WTC11 (cell line): ENCODE measurements around the gene U2AF2. TPM values are rescaled to one million over a fixed set of nuclear protein-coding genes. Genes with fewer than 3 reads are reported as not detected.

ENCODE experiments used
- ATAC-seq: fragments of 200-7000 bp; cut with Tn5 transposase; 2 replicates; pipeline ENCODE4 v1.10.0; 2021; ENCODE audit warnings: mild to moderate bottlenecking, moderate library complexity
- CTCF ChIA-PET: fragments of 300-600 bp; sonication (Branson Sonifier 250); formaldehyde crosslinking; loops from one replicate; lab custom pipeline; 2021; ENCODE audit warnings: antibody characterized with exemption; lab: Charles Lee
- POLR2A ChIA-PET: fragments of 350-600 bp; sonication (Branson Sonifier 250); formaldehyde crosslinking; loops from one replicate; lab custom pipeline; 2021; ENCODE audit warnings: antibody characterized with exemption; lab: Charles Lee
- DNase-seq: peaks from one replicate; pipeline ENCODE4 v3.0.0; 2021; ENCODE audit warnings: low spot score
- H3K27ac Mint-ChIP-seq: 2 replicates; pipeline ENCODE4 v1.8.0; 2021; ENCODE audit warnings: mixed read lengths
- H3K27me3 Mint-ChIP-seq: 2 replicates; pipeline ENCODE4 v1.8.0; 2021; ENCODE audit warnings: low read depth, mild to moderate bottlenecking, moderate library complexity, mixed read lengths
- H3K36me3 Mint-ChIP-seq: 2 replicates; pipeline ENCODE4 v1.8.0; 2021; ENCODE audit warnings: mixed read lengths
- H3K4me1 Mint-ChIP-seq: 2 replicates; pipeline ENCODE4 v1.8.0; 2022; ENCODE audit warnings: mixed read lengths
- H3K4me3 Mint-ChIP-seq: 2 replicates; pipeline ENCODE4 v1.8.0; 2021; ENCODE audit warnings: mild to moderate bottlenecking, moderate library complexity, mixed read lengths
- H3K9me3 Mint-ChIP-seq: 2 replicates; pipeline ENCODE4 v1.8.0; 2021; ENCODE audit warnings: mixed read lengths
- AR ChIP-seq: fragments of 250-450 bp; sonication (Bioruptor Pico); IDR thresholded peaks from 2 replicates; pipeline ENCODE4 v1.9.0; 2021; ENCODE audit warnings: mild to moderate bottlenecking
- ARID4B ChIP-seq: sonication (generic); formaldehyde crosslinking; IDR thresholded peaks from 2 replicates; pipeline ENCODE4 v1.8.0; 2023; ENCODE audit warnings: missing genetic modification reagents, mild to moderate bottlenecking, borderline replicate concordance
- CTCF ChIP-seq: fragments of 200-600 bp; IDR thresholded peaks from 2 replicates; pipeline ENCODE4 v1.8.0; 2022; ENCODE audit warnings: antibody characterized with exemption
- EMX1 ChIP-seq: fragments of 250-450 bp; sonication (Bioruptor Pico); IDR thresholded peaks from 2 replicates; pipeline ENCODE4 v1.8.0; 2021; ENCODE audit warnings: mild to moderate bottlenecking
- FOXK1 ChIP-seq: sonication (generic); formaldehyde crosslinking; IDR thresholded peaks from 2 replicates; pipeline ENCODE4 v1.8.0; 2022; ENCODE audit warnings: mild to moderate bottlenecking, moderate library complexity, missing genetic modification reagents
- MAX ChIP-seq: sonication (generic); formaldehyde crosslinking; IDR thresholded peaks from 2 replicates; pipeline ENCODE4 v1.8.0; 2022; ENCODE audit warnings: mild to moderate bottlenecking, missing genetic modification reagents
- MLX ChIP-seq: sonication (generic); formaldehyde crosslinking; IDR thresholded peaks from 2 replicates; pipeline ENCODE4 v1.8.1; 2023; ENCODE audit warnings: mild to moderate bottlenecking, missing genetic modification reagents, moderate library complexity
- NR1H2 ChIP-seq: sonication (generic); formaldehyde crosslinking; IDR thresholded peaks from 2 replicates; pipeline ENCODE4 v1.9.0; 2021; ENCODE audit warnings: mild to moderate bottlenecking, moderate library complexity, missing genetic modification reagents
- NR2C2 ChIP-seq: sonication (generic); formaldehyde crosslinking; IDR thresholded peaks from 2 replicates; pipeline ENCODE4 v1.8.0; 2022; ENCODE audit warnings: mild to moderate bottlenecking, missing genetic modification reagents
- NR3C1 ChIP-seq: sonication (generic); formaldehyde crosslinking; conservative IDR thresholded peaks from 2 replicates; pipeline ENCODE4 v1.8.1; 2023; ENCODE audit warnings: low read depth, mild to moderate bottlenecking, missing genetic modification reagents
- SMAD4 ChIP-seq: sonication (generic); formaldehyde crosslinking; IDR thresholded peaks from 2 replicates; pipeline ENCODE4 v1.8.0; 2022; ENCODE audit warnings: mild to moderate bottlenecking, missing genetic modification reagents
- STAT6 ChIP-seq: sonication (generic); formaldehyde crosslinking; conservative IDR thresholded peaks from 2 replicates; pipeline ENCODE4 v1.8.1; 2023; ENCODE audit warnings: mild to moderate bottlenecking, low read depth, missing genetic modification reagents, moderate library complexity
- TEAD4 ChIP-seq: sonication (generic); formaldehyde crosslinking; IDR thresholded peaks from 2 replicates; pipeline ENCODE4 v1.8.0; 2022; ENCODE audit warnings: mild to moderate bottlenecking, missing genetic modification reagents
- USF1 ChIP-seq: sonication (generic); formaldehyde crosslinking; IDR thresholded peaks from 2 replicates; pipeline ENCODE4 v1.8.0; 2022; ENCODE audit warnings: mild to moderate bottlenecking, missing genetic modification reagents
- ZMAT4 ChIP-seq: fragments of 250-450 bp; sonication (Bioruptor Pico); IDR thresholded peaks from 2 replicates; pipeline ENCODE4 v1.9.0; 2021; ENCODE audit warnings: mild to moderate bottlenecking
- ZNF138 ChIP-seq: sonication (generic); formaldehyde crosslinking; conservative IDR thresholded peaks from 2 replicates; pipeline ENCODE4 v1.8.1; 2022; ENCODE audit warnings: mild to moderate bottlenecking, moderate library complexity, missing genetic modification reagents
- ZNF263 ChIP-seq: sonication (generic); formaldehyde crosslinking; IDR thresholded peaks from 2 replicates; pipeline ENCODE4 v1.8.1; 2022; ENCODE audit warnings: low read depth, mild to moderate bottlenecking, moderate library complexity, missing genetic modification reagents
- total RNA-seq: library from RNA; stranded (reverse); gene quantifications from 3 replicates; pipeline ENCODE4 v1.2.3, GENCODE V29; 2021

The U2AF2 gene
- total RNA-seq, 1 experiment from 2014 or later: 302 TPM

GRCh38 chr19:55652311-55653128, 2.3 kb upstream of the U2AF2 start:
- H3K27ac Mint-ChIP-seq: peak overlapping the region; percentile 79
- peaks cover 27% of the 10 kb centered on the region for H3K4me1 Mint-ChIP-seq
- peak; percentile 47 for DNase-seq
- no peaks in the 10 kb centered on the region for H3K9me3 Mint-ChIP-seq
- peaks cover 11% of the 10 kb centered on the region for H3K36me3 Mint-ChIP-seq
- H3K4me3 Mint-ChIP-seq: peak overlapping the region; percentile 93
- no peak for ATAC-seq
- peaks cover 3% of the 10 kb centered on the region; the same call in 1 of the 2 replicates for H3K27me3 Mint-ChIP-seq
- CTCF ChIA-PET: interaction anchor here (0.6 to 2.2 kb wide), 40 partner anchors 10 to 1189 kb away, joined by 3 to 41 read pairs (median 4); partner anchors contain the start of genes EPN1, FIZ1, ISOC2 and LENG9
- POLR2A ChIA-PET: interaction anchor here (0.6 to 1.5 kb wide), 5 partner anchors 11 to 589 kb away, joined by 3 to 9 read pairs (median 5); partner anchors contain the start of gene RDH13
- no peak for TF ChIP-seq MLX
- no peak for TF ChIP-seq SMAD4 (CRISPR knock-in tag)
- TF ChIP-seq FOXK1: no peak
- TF ChIP-seq MAX (CRISPR knock-in tag): no peak
- TF ChIP-seq ZNF138: no peak
- no peak; the same call in 1 of the 2 replicates for TF ChIP-seq CTCF
- no peak for TF ChIP-seq STAT6
- TF ChIP-seq ZMAT4 (CRISPR knock-in tag): no peak
- no peak for TF ChIP-seq NR2C2 (CRISPR knock-in tag)
- no peak for TF ChIP-seq ZNF263
- TF ChIP-seq AR (CRISPR knock-in tag): no peak
- TF ChIP-seq USF1 (CRISPR knock-in tag): no peak
- no peak for TF ChIP-seq TEAD4 (CRISPR knock-in tag)
- no peak for TF ChIP-seq EMX1 (CRISPR knock-in tag)
- TF ChIP-seq NR3C1: no peak
- no peak for TF ChIP-seq ARID4B (CRISPR knock-in tag)
- no peak for TF ChIP-seq NR1H2 (CRISPR knock-in tag)
